Dendritic cell treated with granulocyte-macrophage colony-stimulating factor and Interleukin-4, amounts not matched to agents 40 ng/mL and 50 ng/mL, for 4 days (primary cell): ENCODE results near the gene RPL10.

Experiments used
- H3K27ac Mint-ChIP-seq: one replicate; pipeline ENCODE4 v1.8.0; 2022; ENCODE audit warnings: mild to moderate bottlenecking, mixed read lengths
- H3K27me3 Mint-ChIP-seq: one replicate; pipeline ENCODE4 v1.8.0; 2022; ENCODE audit warnings: mild to moderate bottlenecking, mixed read lengths
- H3K36me3 Mint-ChIP-seq: one replicate; pipeline ENCODE4 v1.8.0; 2022; ENCODE audit warnings: low read depth, mixed read lengths
- H3K4me1 Mint-ChIP-seq: one replicate; pipeline ENCODE4 v1.8.0; 2022; ENCODE audit warnings: low read depth, mixed read lengths
- H3K4me3 Mint-ChIP-seq: one replicate; pipeline ENCODE4 v1.8.0; 2022; ENCODE audit warnings: mild to moderate bottlenecking, moderate library complexity, mixed read lengths
- H3K9me3 Mint-ChIP-seq: one replicate; pipeline ENCODE4 v1.8.0; 2022; ENCODE audit warnings: mixed read lengths
- intact Hi-C: fragments of 100-400 bp; cut with micrococcal nuclease; formaldehyde crosslinking; loops from one replicate; pipeline ENCODE4 v1.15.0; 2022

The RPL10 gene

DNA sequence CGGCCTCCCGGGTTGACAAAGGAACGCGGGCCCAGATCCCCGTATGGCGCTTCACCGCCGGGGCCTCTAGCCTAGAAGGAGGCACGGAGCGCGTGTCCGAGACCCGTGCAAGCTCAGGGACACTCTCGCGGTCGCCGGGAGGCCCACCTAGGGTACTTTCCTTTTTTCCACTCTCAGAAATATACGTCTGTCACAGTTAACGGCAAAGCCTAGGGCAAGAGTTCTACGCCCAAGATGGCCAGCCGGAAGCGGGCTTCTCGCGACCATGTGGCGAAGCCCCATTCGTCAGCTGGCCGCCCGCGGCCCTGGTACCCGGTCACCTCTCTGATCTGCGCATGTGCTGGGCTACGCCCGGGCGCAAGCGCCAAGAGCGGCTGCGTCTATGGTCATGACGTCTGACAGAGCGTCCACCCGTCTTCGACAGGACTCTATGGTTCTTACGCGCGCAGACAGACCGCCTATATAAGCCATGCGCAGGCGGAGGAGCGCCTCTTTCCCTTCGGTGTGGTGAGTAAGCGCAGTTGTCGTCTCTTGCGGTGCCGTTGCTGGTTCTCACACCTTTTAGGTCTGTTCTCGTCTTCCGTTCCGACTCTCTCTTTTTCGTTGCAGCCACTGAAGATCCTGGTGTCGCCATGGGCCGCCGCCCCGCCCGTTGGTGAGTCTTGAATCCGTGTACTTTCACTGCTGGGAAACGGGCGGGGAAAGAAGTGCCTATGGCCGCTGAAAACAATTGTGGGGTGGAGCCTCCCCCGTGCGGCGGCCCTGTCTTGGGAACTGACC lies at the start of gene RPL10:
Gene RPL10, plus strand, starts transcription at position 490 of the 780 bp plus-strand sequence. Its CDS starts 143 bp downstream, at position 633.
- intact Hi-C loops = no loop called here
- H3K4me1 Mint-ChIP-seq = peaks cover 12% of the 10 kb centered on the region
- H3K4me3 Mint-ChIP-seq = peak within 1 kb of the TSS; percentile 91
- no peaks in the 10 kb centered on the region for H3K9me3 Mint-ChIP-seq
- H3K27ac Mint-ChIP-seq = peak within 1 kb of the TSS; percentile 99
- peaks cover 53% of the 10 kb centered on the region for H3K36me3 Mint-ChIP-seq
- no peaks in the 10 kb centered on the region for H3K27me3 Mint-ChIP-seq

DNA sequence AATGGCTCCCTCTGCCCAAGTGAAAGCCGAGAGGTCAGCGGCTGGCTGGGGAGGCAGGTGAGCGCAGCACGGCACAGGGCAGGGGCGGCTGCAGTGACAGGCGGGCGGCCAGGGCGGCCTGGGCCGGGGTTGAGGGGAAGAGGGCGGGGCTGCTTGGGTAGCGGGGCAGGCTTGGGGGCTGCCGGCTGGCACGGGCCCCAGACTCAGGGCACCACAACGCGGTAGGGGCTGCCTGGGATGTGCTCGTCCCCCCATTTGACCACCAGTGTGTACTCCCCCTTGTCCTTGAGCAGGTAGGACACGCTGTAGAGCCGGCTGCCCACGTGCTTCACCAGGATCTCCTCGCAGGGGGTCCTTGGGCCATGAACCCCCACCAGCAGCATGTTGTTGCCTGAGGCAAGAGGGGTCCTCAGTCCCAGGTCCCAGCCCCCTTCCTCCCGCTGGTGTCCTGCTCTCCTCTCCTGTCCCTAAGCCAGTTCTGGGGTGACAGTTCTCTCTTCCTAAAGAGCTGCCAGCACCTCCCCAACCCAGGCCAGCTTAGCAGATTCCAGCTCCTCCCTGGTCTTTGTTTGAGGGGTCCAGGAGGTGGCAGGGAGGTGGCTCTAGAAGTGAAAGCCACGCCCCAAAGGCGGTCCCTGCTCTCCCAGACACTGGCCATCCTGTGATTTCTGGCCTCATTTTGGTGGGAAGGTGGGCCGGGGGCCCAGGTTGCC lies 49.4 kb upstream of the RPL10 start:
- peak overlapping the region; percentile 81 for H3K27ac Mint-ChIP-seq
- H3K4me3 Mint-ChIP-seq = no peak overlapping the region
- peaks cover 67% of the 10 kb centered on the region for H3K36me3 Mint-ChIP-seq
- no peaks in the 10 kb centered on the region for H3K27me3 Mint-ChIP-seq
- H3K9me3 Mint-ChIP-seq = no peaks in the 10 kb centered on the region
- intact Hi-C loops = no loop called here
- peaks cover 29% of the 10 kb centered on the region for H3K4me1 Mint-ChIP-seq

DNA sequence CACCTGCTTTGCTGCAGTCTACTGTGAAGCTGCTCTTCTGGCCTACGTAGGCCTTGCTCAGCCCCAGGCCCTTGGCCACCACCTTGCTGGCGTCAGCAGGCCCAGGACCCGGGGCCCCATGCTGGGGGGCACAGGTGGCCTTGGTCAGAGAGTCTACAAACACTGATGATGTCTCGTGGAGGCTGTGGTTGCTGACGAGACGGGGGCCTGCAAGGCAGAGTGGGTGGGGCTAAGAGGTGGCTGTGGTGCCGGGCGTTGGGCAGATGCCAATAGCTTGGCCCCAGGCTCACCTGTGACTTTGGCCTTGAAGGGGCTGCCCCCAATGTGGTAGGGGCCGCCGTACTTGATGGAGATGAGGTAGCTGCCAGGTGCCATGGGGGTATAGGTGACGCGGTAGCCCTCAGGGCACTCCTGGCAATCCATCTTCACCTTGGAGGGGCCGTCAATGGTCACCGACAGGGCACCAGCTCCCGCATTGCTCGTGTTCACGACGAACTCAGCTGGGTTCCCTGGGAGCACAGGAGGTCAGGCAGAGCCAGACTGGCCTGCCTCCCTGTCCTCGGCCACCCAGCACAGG lies 48.7 kb upstream of the RPL10 start:
- Mint-ChIP-seq H3K4me3 (no peak overlapping the region), H3K4me1 (peaks cover 29% of the 10 kb centered on the region), H3K9me3 (no peaks in the 10 kb centered on the region), H3K27ac (peak overlapping the region; percentile 81), H3K27me3 (no peaks in the 10 kb centered on the region), H3K36me3 (peaks cover 73% of the 10 kb centered on the region)
- intact Hi-C loops = no loop called here

DNA sequence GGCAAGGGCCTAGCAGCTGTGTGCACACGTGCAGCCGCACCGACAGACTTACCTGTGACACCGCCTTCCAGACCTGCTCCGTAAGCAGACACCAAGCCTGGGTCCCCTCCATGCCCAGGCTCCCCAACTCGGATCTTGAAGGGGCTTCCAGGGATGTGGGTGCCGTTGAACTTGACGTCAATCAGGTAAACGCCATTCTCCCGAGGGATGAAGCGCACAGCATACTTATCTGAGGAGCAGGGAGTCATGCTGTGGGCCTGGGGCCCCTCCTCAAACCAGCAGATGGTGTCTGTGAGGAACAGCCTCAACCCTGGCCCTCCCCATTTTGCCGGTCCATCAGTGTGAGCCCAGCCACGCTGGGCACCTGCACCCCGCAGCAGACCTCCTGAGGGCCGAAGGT lies 48.2 kb upstream of the RPL10 start:
- peaks cover 29% of the 10 kb centered on the region for H3K4me1 Mint-ChIP-seq
- intact Hi-C loops = no loop called here
- H3K36me3 Mint-ChIP-seq = peaks cover 78% of the 10 kb centered on the region

DNA sequence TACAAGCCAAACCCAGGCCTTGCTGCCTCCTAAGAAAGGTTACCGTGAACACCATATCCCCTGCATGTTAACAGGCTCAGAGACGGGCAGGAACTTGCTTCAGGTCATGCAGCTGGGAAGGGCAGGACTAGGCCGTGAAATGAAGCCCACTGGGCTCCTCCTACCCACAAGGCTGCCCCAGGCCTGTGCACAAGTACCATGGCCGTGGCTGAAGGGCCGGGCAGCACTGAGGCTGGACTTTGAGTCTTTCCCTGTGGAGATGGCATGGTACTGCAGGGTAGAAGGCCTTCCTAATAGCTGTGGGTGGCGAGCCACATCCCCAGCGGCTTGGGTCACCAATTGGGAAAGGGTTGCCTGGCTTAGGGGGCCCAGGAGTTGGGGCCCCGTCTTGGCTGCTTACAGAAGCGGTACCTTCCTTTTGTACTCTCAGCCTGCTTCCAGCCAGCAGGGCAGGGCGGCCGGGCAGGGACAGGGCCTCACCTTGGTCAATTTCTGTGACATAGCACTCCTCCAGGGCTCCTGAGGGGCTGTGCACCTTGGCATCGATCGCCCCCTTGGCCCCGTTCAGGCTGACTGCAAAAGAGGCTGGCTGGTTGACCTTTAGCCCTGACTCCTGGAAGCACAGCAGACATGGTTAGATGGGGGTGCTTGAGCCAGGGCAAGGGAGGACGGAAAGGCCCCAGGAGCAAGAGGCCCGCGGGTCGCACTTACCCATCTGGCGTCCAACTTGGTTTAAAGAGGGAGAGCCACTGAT lies 47.6 kb upstream of the RPL10 start:
- no peak overlapping the region for H3K4me3 Mint-ChIP-seq
- H3K9me3 Mint-ChIP-seq = no peaks in the 10 kb centered on the region
- peaks cover 85% of the 10 kb centered on the region for H3K36me3 Mint-ChIP-seq
- H3K4me1 Mint-ChIP-seq = peaks cover 29% of the 10 kb centered on the region
- intact Hi-C loops = no loop called here
- H3K27me3 Mint-ChIP-seq = no peaks in the 10 kb centered on the region
- no peak overlapping the region for H3K27ac Mint-ChIP-seq

More for the DNA sequence above, 48.2 kb upstream of the RPL10 start:
- Mint-ChIP-seq H3K27me3 (no peaks in the 10 kb centered on the region), H3K9me3 (no peaks in the 10 kb centered on the region), H3K27ac (no peak overlapping the region), H3K4me3 (no peak overlapping the region)

DNA sequence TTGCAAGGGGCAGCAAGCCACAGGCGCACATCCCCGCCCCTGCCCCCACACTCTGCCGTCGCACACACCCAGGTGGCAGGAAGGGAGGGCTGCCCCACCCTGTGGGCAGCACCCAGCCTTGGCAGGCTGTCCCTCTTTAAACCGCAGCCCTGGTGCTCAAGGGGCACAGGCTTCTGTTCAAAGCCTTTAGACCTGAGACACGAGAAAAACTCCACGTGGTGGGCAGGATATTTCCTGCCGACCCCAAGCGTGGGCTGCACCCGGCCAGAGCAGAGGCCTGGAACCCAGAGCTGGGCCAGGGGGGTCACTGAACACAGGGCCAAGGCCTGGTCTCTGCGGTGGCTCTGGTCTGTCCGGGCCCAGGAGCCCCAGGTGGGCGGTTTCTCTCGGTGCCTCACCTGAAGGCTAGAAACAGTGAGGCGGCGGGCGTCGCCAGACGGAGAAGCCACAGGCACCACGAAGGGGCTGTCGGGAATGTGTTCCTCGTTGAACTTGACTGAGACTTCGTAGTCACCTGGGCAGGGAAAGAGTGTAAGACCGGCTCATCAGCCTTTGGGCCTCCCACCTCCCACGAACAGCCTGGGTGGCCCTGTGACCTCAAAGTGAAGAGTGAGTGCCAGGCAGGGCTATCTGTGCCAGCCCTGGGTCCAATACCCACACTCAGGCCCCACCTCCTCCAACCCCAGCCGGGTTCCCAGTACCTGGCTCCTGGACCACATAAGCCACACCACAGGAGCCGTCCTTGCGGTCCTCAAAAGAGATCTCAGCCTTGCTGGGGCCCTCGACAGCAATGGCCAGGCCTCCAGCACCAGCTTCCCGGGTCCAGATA lies 46.8 kb upstream of the RPL10 start:
- Mint-ChIP-seq H3K4me1 (peaks cover 37% of the 10 kb centered on the region), H3K4me3 (no peak overlapping the region), H3K9me3 (no peaks in the 10 kb centered on the region), H3K27me3 (no peaks in the 10 kb centered on the region), H3K27ac (peak overlapping the region; percentile 41), H3K36me3 (peaks cover 93% of the 10 kb centered on the region)
- intact Hi-C loops = no loop called here

DNA sequence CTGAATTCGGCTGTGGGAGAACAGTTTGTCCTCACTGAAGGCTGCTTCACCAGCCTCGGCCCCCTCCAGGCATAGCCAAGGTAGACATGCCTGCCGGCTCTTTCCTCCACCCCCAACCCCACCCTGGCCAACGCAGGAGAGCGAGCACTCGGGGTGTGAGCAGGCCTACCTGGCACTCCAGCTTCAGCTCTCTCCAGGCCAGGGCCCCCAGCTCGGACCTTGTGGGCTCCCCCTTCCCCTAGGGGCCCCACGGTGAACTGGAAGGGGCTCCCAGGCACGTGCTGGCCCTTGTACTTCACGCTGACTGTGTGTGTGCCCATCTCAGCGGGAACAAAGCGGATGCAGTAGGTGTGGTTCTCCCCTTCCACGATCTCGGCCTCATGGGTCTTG lies 46.2 kb upstream of the RPL10 start:
- peaks cover 99% of the 10 kb centered on the region for H3K36me3 Mint-ChIP-seq
- intact Hi-C loops = no loop called here
- H3K27me3 Mint-ChIP-seq = no peaks in the 10 kb centered on the region
- peak overlapping the region; percentile 41 for H3K27ac Mint-ChIP-seq
- H3K4me3 Mint-ChIP-seq = no peak overlapping the region
- no peaks in the 10 kb centered on the region for H3K9me3 Mint-ChIP-seq
- H3K4me1 Mint-ChIP-seq = peaks cover 39% of the 10 kb centered on the region

DNA sequence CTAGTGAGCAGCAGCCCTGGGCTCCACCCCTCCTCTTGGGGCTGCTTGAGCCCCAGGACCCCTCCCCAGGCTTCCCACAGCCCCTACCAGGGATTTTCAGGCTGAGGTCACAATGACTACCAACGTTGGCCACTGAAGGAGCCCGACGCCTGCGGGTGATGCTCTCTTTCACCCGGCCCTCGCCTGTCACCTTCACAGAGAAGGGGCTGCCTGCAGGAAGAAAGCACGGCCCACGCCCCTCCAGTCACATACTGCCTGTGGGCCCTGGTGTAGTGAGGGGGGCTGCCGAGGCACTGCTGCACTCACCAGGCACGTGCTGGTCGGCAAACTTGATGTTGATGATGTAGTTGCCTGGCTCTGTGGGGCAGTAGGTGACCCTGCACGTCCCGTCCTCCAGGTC lies 45.7 kb upstream of the RPL10 start:
- Mint-ChIP-seq H3K9me3 (no peaks in the 10 kb centered on the region), H3K4me3 (no peak overlapping the region), H3K36me3 (peaks cover 99% of the 10 kb centered on the region), H3K4me1 (peaks cover 39% of the 10 kb centered on the region), H3K27ac (no peak overlapping the region), H3K27me3 (no peaks in the 10 kb centered on the region)
- intact Hi-C loops = no loop called here

DNA sequence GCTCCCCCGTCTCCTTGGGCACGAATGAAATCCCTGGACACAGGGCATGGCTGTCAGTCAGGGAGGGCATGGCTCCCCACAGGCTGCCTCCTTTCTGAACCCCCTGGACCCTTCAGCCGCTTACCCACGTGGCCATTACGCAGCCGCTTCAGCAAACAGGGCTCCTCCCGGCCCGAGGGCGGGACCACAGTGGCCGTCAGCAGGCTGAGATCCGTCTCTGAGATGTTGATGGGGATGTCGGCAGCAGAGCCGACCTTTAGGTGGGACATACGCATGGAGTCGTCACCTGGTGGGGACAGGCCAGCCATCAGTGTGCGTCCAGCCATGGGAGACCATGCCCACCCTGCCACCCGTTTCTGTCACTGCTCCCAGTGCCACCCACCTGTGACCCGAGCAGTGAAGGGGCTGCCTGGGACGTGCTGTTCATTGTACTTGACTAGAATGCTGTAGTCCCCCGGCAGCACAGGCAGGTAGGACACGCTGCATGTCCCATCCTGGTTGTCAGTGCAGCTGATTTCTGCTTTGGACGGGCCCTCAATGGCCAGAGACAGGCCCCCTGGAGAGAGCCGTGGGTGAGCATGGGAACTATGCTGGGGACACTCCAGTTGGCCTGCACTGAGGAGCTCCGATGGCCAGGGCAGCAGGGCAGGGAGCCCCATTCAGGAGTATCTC lies 44.9 kb upstream of the RPL10 start:
- no peak overlapping the region for H3K4me3 Mint-ChIP-seq
- H3K36me3 Mint-ChIP-seq = peaks cover 100% of the 10 kb centered on the region
- H3K9me3 Mint-ChIP-seq = no peaks in the 10 kb centered on the region
- intact Hi-C loops = no loop called here
- no peak overlapping the region for H3K27ac Mint-ChIP-seq
- H3K27me3 Mint-ChIP-seq = no peaks in the 10 kb centered on the region
- peaks cover 40% of the 10 kb centered on the region for H3K4me1 Mint-ChIP-seq

DNA sequence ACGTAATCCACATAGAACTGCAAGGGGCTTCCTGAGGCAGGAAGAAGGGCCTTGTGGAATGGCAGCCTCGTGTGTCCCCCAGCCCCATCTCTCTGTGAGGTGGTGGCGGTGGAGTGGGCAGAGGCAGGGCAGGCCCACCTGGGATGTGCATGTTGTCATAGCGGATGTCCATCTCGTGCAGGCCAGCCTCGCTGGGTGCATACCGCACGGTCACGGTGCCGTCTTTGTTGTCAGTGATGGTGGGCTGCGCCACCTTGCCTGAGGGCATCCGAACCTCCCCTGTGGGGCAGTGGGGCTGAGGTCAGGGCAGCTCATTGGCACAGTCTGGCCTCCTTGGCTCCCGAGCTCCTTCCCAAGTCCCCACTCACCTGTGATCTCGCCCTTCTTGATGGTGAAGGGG lies 44.2 kb upstream of the RPL10 start:
- intact Hi-C loops = no loop called here
- no peak overlapping the region for H3K27ac Mint-ChIP-seq
- H3K4me1 Mint-ChIP-seq = peaks cover 45% of the 10 kb centered on the region
- H3K9me3 Mint-ChIP-seq = no peaks in the 10 kb centered on the region
- H3K36me3 Mint-ChIP-seq = peaks cover 100% of the 10 kb centered on the region
- no peaks in the 10 kb centered on the region for H3K27me3 Mint-ChIP-seq
- H3K4me3 Mint-ChIP-seq = no peak overlapping the region

DNA sequence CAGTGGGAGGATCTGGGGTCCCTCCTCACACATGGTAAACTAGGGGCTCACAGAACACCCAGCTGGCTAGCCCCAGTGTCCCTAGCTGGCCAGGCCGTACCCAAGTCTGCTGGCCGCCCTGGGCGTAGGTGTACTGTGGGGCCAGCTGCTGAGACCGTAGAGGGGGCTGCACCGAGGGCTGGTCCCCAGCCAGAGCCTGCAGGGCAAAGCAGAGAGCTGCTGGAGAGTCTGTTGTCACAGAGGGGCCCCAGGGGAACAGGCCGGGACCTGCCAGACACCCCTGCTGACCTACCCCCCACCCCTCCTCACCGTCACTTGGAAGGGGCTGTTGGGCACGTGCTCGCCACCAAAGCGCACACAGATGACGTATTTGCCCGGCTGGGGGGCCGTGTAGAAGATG lies 43.7 kb upstream of the RPL10 start:
- Mint-ChIP-seq H3K4me1 (peaks cover 40% of the 10 kb centered on the region), H3K4me3 (no peak overlapping the region), H3K27me3 (no peaks in the 10 kb centered on the region), H3K9me3 (no peaks in the 10 kb centered on the region), H3K36me3 (peaks cover 100% of the 10 kb centered on the region), H3K27ac (no peak overlapping the region)
- intact Hi-C loops = no loop called here

DNA sequence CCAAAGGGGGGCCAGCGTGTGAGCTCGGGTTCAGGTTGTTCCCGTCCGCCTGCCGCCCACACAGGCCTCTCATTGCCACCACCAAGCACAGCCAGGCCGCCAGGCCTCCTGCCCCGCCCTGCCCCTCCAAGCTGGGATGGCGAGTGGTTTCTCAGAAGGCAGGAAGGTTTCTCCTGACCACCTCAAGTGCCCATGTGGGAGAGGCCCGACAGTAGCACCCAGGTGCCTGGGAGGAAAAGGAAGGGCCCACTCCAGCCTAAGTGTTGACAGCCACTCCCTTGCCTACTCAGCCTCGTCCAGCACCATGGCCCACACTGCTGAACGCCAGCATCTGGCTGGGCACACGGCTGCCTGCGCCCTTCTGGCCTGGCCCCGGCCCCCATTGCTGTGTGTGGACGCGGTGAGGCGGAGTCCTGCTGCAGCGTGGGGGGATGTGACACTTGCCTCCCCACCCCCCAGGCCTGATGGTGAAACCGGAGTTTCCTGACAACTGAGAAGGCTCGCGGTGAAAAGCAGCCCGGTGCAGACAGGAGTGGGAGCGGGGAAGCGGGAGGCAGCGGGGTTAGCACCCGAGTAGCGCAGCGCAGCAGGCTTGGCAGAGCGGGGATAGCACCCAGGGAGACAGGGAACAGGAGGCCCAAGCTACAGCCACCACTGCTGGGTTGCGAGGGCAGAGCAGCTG lies 42.9 kb upstream of the RPL10 start:
- intact Hi-C loops = no loop called here
- Mint-ChIP-seq H3K4me3 (no peak overlapping the region), H3K27ac (no peak overlapping the region), H3K36me3 (peaks cover 100% of the 10 kb centered on the region), H3K27me3 (no peaks in the 10 kb centered on the region), H3K9me3 (no peaks in the 10 kb centered on the region), H3K4me1 (peaks cover 33% of the 10 kb centered on the region)
